Measurements from ENCODE around the gene LRRC27. TPM values are rescaled to one million over a fixed set of nuclear protein-coding genes. Genes with fewer than 3 reads are reported as not detected.

Gene LRRC27
- total RNA-seq, 1 experiment from 2014 or later, result 4.1 TPM

DNA sequence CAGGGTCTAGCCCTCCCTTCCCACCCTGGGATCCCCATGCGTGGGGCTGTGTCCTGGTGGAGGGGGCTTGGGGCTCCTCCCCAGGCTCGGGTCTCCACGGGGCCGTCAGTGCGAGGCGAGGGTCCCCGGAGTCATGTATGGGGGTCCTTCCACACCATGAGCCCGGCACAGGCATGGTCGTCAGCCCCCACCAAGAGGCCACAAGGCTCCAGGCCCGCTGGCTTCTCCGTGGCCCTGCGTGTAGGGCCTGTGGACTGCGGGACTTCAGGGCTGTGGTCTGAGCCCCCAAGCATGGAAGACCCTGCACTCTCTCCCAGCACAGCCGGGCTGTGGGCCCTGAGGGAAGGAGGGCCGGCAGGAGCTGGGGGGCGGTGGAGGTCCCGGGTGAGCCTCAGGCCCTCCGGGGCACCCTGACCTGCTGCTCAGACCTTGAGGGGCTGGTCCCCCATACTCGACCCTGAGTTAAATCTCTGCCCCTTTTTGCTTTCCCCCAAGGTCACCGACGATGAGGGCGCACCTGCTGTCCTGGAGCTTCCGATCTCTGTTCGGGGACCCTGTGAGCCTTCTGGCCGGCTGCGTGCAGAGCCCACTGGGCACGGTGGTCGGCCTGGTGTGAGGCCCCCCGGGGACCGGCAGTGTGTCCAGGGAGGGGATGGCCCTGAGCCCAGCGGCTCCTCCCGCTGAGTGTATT is 84.7 kb downstream of the LRRC27 start:
- no TSS peak for BruUV-seq (replicated peaks)
- DNase-seq (ENCODE audit: low read depth, low spot score) (no peak), ATAC-seq (no peak)
- ChIA-PET POLR2A (no interaction called here), CTCF (no interaction called here), RAD21 (ENCODE audit: low non-redundant PET in 1 of 2, low total read pairs in 2 of 2, uncharacterized antibody in 2 of 2, unreplicated experiment in 2 of 2) (no interaction called here)
- Histone ChIP-seq H3K36me3 (ENCODE audit: control insufficient read depth in 1 of 2, insufficient read depth in 2 of 2, low read length in 2 of 2) (peaks cover 0 to 6% of the 10 kb centered on the region in 2 experiments; a peak in 1 of 4 replicates), H3K9me2 (ENCODE audit: insufficient read depth) (no peaks in the 10 kb centered on the region), H3K4me1 (ENCODE audit: control insufficient read depth in 1 of 2, insufficient read depth in 2 of 2, low read length in 2 of 2) (peaks cover 24 to 38% of the 10 kb centered on the region in 2 experiments), H3K4me3 (replicated peaks in 1 of 2; ENCODE audit: low read depth in 1 of 2, low read length in 2 of 2) (no peak overlapping the region), H4K20me1 (ENCODE audit: insufficient read depth) (no peaks in the 10 kb centered on the region), H3K9ac (ENCODE audit: low read length) (no peak overlapping the region), H2AFZ (ENCODE audit: low read depth, low read length, poor library complexity, severe bottlenecking) (no peak overlapping the region), H3K79me2 (ENCODE audit: insufficient read depth, low read length) (peaks cover 12% of the 10 kb centered on the region; the same call in 1 of the 2 replicates), H3K27ac (ENCODE audit: low read depth, low read length) (no peak overlapping the region; the same call in 1 of the 2 replicates), H3K27me3 (ENCODE audit: insufficient read depth, low read length) (no peaks in the 10 kb centered on the region), H3K9me3 (ENCODE audit: control insufficient read depth in 1 of 2, insufficient read depth in 1 of 2, low read depth in 1 of 2, low read length in 2 of 2) (no peaks in the 10 kb centered on the region), H3K4me2 (ENCODE audit: low read length) (no peak overlapping the region)
- TF ChIP-seq ELF1 (IDR thresholded peaks at IDR 0.05; ENCODE audit: borderline replicate concordance, low read depth) (no peak), POLR2AphosphoS5 (IDR thresholded peaks at IDR 0.05; ENCODE audit: low read depth, low read length) (no peak), EZH2 (IDR thresholded peaks at IDR 0.05) (no peak), ZFX (IDR thresholded peaks at IDR 0.05) (no peak), CBX3 (IDR thresholded peaks at IDR 0.05; ENCODE audit: low read depth) (no peak), POLR2A (IDR thresholded peaks at IDR 0.05; ENCODE audit: borderline replicate concordance, extremely low read depth, insufficient read depth, insufficient read length) (no peak), EZH2phosphoT487 (IDR thresholded peaks at IDR 0.05; ENCODE audit: borderline replicate concordance) (no peak), SIN3A (IDR thresholded peaks at IDR 0.05; ENCODE audit: low read depth) (no peak), TCF7L2 (IDR thresholded peaks at IDR 0.05; ENCODE audit: borderline replicate concordance, extremely low read depth, insufficient read depth, insufficient read length) (no peak)
- intact Hi-C loops (cut with micrococcal nuclease), result no loop called here

DNA sequence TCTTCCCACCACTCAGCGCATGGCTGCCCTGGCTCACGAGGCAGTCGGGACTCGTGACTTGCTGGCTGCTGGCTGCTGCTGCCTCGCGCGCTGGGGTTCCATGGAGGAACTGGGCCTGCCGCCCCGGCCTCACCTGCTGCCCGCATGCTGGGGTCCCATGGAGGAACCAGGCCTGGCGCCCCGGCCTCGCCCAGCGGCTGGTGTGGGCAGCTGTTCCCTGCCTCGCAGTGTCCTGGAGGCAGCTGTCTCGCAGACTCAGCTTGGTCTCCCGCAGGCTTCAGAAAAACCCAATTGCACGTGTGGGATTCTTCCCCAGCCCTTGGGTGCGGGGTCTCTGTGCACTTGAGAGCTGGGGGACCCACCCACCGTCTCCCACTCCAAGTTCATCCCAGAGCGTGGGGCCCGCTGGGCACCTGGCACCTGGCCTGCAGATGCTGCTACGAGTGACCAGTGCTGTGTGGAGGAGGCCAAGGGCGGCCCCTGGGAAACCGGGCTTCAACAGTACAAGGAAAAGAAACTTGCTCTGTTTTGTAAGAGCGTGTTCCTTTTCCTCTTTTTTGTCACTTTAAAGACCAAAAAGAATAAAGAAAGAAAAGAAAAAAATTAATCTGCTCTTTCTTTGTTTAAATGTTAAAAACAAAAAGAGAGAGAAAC is 85.4 kb downstream of the LRRC27 start:
- no peak overlapping the region; the same call in 1 of the 2 replicates for H3K27ac ChIP-seq (ENCODE audit: low read depth, low read length)

More for the DNA sequence above, 85.4 kb downstream of the LRRC27 start:
- no peaks in the 10 kb centered on the region for H4K20me1 ChIP-seq (ENCODE audit: insufficient read depth)
- TF ChIP-seq SRF (IDR thresholded peaks at IDR 0.05; ENCODE audit: low read depth) (no peak), SP1 (IDR thresholded peaks at IDR 0.05; ENCODE audit: low read depth) (no peak), JUND (IDR thresholded peaks at IDR 0.05) (no peak)
- peaks cover 31 to 42% of the 10 kb centered on the region in 2 experiments for H3K4me1 ChIP-seq (ENCODE audit: control insufficient read depth in 1 of 2, insufficient read depth in 2 of 2, low read length in 2 of 2)
- no peak overlapping the region for H3K9ac ChIP-seq (ENCODE audit: low read length)
- H3K36me3 ChIP-seq (ENCODE audit: control insufficient read depth in 1 of 2, insufficient read depth in 2 of 2, low read length in 2 of 2), result peaks cover 0 to 6% of the 10 kb centered on the region in 2 experiments; a peak in 1 of 4 replicates
- H3K79me2 ChIP-seq (ENCODE audit: insufficient read depth, low read length), result peaks cover 12% of the 10 kb centered on the region; the same call in 1 of the 2 replicates
- ChIA-PET POLR2A (no interaction called here), CTCF (no interaction called here), RAD21 (ENCODE audit: low non-redundant PET in 1 of 2, low total read pairs in 2 of 2, uncharacterized antibody in 2 of 2, unreplicated experiment in 2 of 2) (no interaction called here)
- DNase-seq (ENCODE audit: low read depth, low spot score) (no peak), ATAC-seq (no peak)
- H3K9me3 ChIP-seq (ENCODE audit: control insufficient read depth in 1 of 2, insufficient read depth in 1 of 2, low read depth in 1 of 2, low read length in 2 of 2), result no peaks in the 10 kb centered on the region
- no TSS peak for BruUV-seq (replicated peaks)
- intact Hi-C loops (cut with micrococcal nuclease), result no loop called here
- no peak overlapping the region for H3K4me3 ChIP-seq (replicated peaks in 1 of 2; ENCODE audit: low read depth in 1 of 2, low read length in 2 of 2)
- no peaks in the 10 kb centered on the region for H3K9me2 ChIP-seq (ENCODE audit: insufficient read depth)
- H3K4me2 ChIP-seq (ENCODE audit: low read length), result no peak overlapping the region
- no peak overlapping the region for H2AFZ ChIP-seq (ENCODE audit: low read depth, low read length, poor library complexity, severe bottlenecking)
- H3K27me3 ChIP-seq (ENCODE audit: insufficient read depth, low read length), result no peaks in the 10 kb centered on the region
